ENCODE results near the gene FAM240A. TPM values are rescaled to one million over a fixed set of nuclear protein-coding genes. Genes with fewer than 3 reads are reported as not detected.

Gene FAM240A
- total and polyA plus RNA-seq, 9 donors, result 0.17 TPM; not detected in 8

DNA sequence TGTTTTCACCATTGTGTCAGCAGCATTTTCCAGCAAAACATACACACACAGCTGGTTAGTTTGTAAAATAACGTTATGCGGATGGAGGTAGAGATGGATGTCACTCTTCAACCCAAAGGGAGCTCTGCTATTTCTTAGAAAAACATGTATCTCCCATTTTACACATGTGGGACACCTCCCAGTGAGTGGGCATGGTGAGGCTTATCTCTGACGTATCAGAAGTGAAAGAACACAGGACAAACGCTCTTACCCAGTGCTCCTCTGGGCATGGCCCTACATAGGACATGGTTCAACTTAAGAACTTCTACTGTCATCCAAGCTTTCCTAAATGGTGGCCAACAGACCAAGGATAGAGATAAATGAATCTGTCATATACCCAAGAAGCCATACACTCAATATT is 2.1 kb downstream of the FAM240A start:
- H3K27me3 ChIP-seq, result no peaks in the 10 kb centered on the region
- intact Hi-C loops (cut with DNase I), result no loop called here
- no peak overlapping the region for H3K27ac ChIP-seq
- H3K4me3 ChIP-seq, result no peak overlapping the region
- H3K36me3 ChIP-seq, result no peaks in the 10 kb centered on the region
- TF ChIP-seq EP300 (IDR thresholded peaks at IDR 0.05), result no peak
- TF ChIP-seq, protein P1, sequence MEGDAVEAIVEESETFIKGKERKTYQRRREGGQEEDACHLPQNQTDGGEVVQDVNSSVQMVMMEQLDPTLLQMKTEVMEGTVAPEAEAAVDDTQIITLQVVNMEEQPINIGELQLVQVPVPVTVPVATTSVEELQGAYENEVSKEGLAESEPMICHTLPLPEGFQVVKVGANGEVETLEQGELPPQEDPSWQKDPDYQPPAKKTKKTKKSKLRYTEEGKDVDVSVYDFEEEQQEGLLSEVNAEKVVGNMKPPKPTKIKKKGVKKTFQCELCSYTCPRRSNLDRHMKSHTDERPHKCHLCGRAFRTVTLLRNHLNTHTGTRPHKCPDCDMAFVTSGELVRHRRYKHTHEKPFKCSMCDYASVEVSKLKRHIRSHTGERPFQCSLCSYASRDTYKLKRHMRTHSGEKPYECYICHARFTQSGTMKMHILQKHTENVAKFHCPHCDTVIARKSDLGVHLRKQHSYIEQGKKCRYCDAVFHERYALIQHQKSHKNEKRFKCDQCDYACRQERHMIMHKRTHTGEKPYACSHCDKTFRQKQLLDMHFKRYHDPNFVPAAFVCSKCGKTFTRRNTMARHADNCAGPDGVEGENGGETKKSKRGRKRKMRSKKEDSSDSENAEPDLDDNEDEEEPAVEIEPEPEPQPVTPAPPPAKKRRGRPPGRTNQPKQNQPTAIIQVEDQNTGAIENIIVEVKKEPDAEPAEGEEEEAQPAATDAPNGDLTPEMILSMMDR (IDR thresholded peaks at IDR 0.05), result no peak
- TF ChIP-seq POLR2A (IDR thresholded peaks at IDR 0.05), result no peak
- no peaks in the 10 kb centered on the region for H3K9me3 ChIP-seq
- DNase-seq, result no peak
- WGBS, 3 donors, result 81 to 93% (median 82%) methylated on average over 4 of the region's 4 CpGs
- H3K4me1 ChIP-seq (ENCODE audit: insufficient read depth), result no peaks in the 10 kb centered on the region

DNA sequence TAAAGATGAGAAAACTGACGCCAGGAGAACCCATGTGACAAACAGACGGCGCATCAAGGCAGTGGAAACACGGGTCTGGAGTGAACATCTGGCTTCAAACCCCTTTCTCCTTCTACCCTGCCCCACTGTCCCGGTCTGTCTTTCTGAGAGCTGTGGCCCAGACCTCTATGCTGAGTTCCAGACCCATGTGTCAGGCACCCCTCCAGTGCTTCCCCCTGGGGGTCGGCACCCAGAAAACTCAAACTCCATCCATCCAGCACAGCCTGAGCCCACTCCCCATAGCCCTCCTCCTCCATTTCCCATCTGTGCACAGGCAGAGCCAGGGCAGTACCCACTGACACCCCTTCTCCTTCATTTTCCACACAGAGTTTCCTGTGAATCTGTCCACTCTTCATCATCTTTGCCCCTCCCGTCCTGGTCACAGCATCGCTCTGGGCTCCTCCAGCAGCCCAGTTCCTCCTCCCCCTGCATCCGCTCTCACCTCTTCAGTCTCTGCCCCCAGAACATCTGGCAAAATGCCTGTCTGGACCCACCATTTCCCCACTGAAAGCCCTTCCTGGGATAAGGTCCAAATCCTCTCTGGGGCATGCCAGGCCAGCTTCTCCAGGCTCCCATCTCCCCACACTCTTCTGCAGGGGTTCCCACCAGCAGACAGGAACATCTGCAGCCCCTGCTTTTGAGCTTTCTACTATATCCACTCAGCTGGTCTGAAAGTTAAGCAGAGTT is 2.9 kb downstream of the FAM240A start:
- Histone ChIP-seq H3K27me3 (no peaks in the 10 kb centered on the region), H3K4me3 (no peak overlapping the region), H3K36me3 (no peaks in the 10 kb centered on the region), H3K4me1 (ENCODE audit: insufficient read depth) (peaks cover 2% of the 10 kb centered on the region), H3K27ac (no peak overlapping the region), H3K9me3 (no peaks in the 10 kb centered on the region)
- TF ChIP-seq EP300 (IDR thresholded peaks at IDR 0.05), result no peak
- TF ChIP-seq, protein P1 (IDR thresholded peaks at IDR 0.05), result no peak
- TF ChIP-seq POLR2A (IDR thresholded peaks at IDR 0.05), result no peak
- no peak for DNase-seq
- WGBS, 3 donors, result 81 to 87% (median 87%) methylated on average over 9 of the region's 9 CpGs
- intact Hi-C loops (cut with DNase I), result no loop called here

DNA sequence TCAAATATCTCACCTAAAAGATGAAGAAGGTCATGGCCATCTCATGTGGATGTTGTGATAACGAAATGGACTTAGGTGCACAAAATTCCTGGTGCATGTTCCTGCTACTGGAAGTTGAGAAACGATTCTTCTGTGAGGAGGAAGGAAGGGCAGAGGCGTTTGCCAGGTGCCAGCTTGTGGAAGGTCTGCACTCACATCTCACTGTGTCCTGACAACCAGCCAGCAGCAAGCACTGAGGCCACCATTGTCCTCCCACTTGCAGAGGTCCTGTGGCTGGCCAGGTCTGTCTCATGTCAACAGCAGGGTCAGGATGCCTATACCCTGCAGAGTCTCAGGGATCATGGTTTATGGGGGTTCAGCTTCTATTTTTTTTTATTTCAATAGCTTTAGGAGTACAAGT is 3.7 kb downstream of the FAM240A start:
- Histone ChIP-seq H3K27me3 (no peaks in the 10 kb centered on the region), H3K4me3 (no peak overlapping the region), H3K27ac (no peak overlapping the region), H3K4me1 (ENCODE audit: insufficient read depth) (peaks cover 2% of the 10 kb centered on the region), H3K9me3 (no peaks in the 10 kb centered on the region), H3K36me3 (no peaks in the 10 kb centered on the region)
- TF ChIP-seq, protein P1 (IDR thresholded peaks at IDR 0.05), result no peak
- no peak for TF ChIP-seq EP300 (IDR thresholded peaks at IDR 0.05)
- no peak for TF ChIP-seq POLR2A (IDR thresholded peaks at IDR 0.05)
- intact Hi-C loops (cut with DNase I), result no loop called here
- 52 to 57% (median 57%) methylated on average over 3 of the region's 3 CpGs for WGBS, 3 donors
- DNase-seq, result no peak

DNA sequence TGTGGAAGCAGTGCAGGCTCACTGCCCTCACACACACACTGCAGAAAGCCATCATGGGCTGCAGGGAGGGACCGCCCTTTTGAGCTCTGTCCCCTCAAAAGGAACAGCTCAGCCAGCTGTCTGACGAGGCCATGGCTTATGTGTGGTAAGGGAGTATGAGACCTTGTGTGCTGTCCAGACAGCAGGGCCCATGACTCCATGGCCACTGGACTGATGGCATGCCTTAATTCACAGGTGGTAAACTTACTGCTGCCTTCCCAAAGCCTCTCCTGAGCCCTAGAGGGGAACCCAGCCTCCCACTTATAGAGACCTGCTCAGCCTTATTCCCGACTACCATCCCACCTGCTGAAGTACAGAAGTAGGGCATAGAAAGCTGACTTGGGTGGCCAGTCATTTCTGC is 5.6 kb downstream of the FAM240A start:
- Histone ChIP-seq H3K36me3 (no peaks in the 10 kb centered on the region), H3K4me3 (no peak overlapping the region), H3K9me3 (no peaks in the 10 kb centered on the region), H3K4me1 (ENCODE audit: insufficient read depth) (peaks cover 2% of the 10 kb centered on the region), H3K27ac (no peak overlapping the region), H3K27me3 (no peaks in the 10 kb centered on the region)
- intact Hi-C loops (cut with DNase I), result no loop called here
- WGBS, 3 donors, result 81 to 90% (median 88%) methylated on average over 3 of the region's 3 CpGs
- TF ChIP-seq POLR2A (IDR thresholded peaks at IDR 0.05) (no peak), EP300 (IDR thresholded peaks at IDR 0.05) (no peak)
- TF ChIP-seq, protein P1 (IDR thresholded peaks at IDR 0.05), result no peak
- DNase-seq, result no peak

Measured in ovary (tissue), 9 donors.